ENCODE data around the gene RSPRY1. TPM values are rescaled to one million over a fixed set of nuclear protein-coding genes. Genes with fewer than 3 reads are reported as not detected.
"Not testable (repeated sequence)": the region's sequence is repeated elsewhere in the genome, so short reads cannot be mapped to it uniquely, and the experiment has no call there.

The RSPRY1 gene
- total RNA-seq, 4 donors from 2014 or later, result 28.2 to 31.8 (median 29.5) TPM

DNA sequence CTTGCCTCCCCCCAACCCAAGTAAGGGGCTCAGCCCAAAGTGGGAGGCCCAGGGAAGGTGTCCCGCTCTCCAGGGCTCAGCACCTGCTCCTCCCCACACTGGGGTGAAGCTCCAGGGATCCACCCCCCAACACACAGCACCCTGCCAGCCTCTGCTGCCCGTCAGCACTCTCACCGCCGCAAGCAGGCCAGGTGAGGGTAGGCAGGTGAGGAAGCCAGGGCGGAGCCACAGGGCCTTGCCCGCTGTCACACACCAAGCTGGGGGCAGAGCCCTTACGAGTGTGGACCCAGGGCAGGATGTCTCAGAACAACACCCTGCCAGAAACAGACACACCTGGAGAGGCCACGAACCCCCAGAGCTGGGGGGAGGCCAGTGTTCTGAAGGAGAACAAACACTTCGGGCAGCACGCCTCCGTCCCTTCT, 78.8 kb downstream of the RSPRY1 start:
- H3K9me3 ChIP-seq, result no peaks in the 10 kb centered on the region
- H3K27ac ChIP-seq, result no peak overlapping the region

GRCh38 chr16:57265850-57266530, 79.9 kb downstream of the RSPRY1 start:
- H3K27ac ChIP-seq, result peak overlapping the region in 1 of 4 donors; percentile 57
- WGBS, 2 donors (ENCODE audit: low coverage in 1 of 2), result 46 to 80% methylated on average over 4 to 9 of the region's 16 CpGs
- peaks cover 9% of the 10 kb centered on the region for H3K27me3 ChIP-seq
- H3K4me1 ChIP-seq, result peaks cover 0 to 22% (median 0%) of the 10 kb centered on the region in 3 donors
- TF ChIP-seq POLR2AphosphoS5 (IDR thresholded peaks at IDR 0.05), result no peak
- TF ChIP-seq POLR2A (IDR thresholded peaks at IDR 0.05), result no peak
- TF ChIP-seq CTCF (IDR thresholded peaks at IDR 0.05), result no peak
- TF ChIP-seq EP300 (IDR thresholded peaks at IDR 0.05), result no peak
- H3K4me3 ChIP-seq, result no peak overlapping the region
- ATAC-seq, result peak; percentile 85
- no peaks in the 10 kb centered on the region for H3K36me3 ChIP-seq
- no peaks in the 10 kb centered on the region for H3K9me3 ChIP-seq

More for the DNA sequence above, 78.8 kb downstream of the RSPRY1 start:
- no peak overlapping the region for H3K4me3 ChIP-seq
- peaks cover 4% of the 10 kb centered on the region for H3K27me3 ChIP-seq
- WGBS, 2 donors (ENCODE audit: low coverage in 1 of 2), result 94 to 100% methylated on average over 1 to 5 of the region's 11 CpGs
- TF ChIP-seq EP300 (IDR thresholded peaks at IDR 0.05) (no peak), POLR2A (IDR thresholded peaks at IDR 0.05) (no peak), CTCF (IDR thresholded peaks at IDR 0.05) (no peak)
- no peaks in the 10 kb centered on the region for H3K36me3 ChIP-seq
- H3K4me1 ChIP-seq, result peaks cover 0 to 33% (median 3%) of the 10 kb centered on the region in 3 donors
- no peak for ATAC-seq

DNA sequence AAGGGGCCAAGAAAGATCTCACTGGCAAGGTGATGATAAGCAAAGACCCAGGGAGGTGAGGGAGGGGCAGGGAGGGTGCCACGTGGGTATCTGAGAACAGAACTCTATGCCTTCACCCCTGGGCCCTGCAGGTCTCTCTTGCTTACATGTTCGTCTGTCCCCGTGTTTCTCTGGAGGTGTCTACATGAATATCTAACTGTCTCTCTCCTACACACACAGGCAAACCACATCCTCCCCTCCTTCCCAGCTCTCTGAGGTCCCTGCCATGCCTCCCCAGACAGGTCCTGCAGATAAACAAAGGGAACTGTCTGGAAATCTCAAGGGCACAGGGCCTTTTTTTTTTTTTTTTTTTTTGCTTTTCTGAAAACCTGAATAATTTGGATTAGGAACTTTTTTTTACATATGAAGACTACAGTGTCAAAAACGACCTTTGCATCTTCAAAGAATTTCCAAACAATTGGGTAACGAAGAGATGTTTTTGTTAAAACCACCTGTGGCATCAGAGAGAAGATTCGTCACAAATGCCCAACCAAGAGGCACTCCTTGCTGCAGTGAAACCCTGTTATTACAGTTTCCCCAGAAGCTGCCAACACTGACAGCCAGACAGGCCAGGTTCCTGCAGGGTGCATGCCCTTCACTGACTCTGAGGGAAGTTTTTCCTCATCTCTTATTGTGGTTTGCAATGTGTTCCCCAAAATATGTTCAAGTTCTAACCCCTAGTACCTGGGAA, 80.6 kb downstream of the RSPRY1 start:
- 30 to 36% methylated on average over 6 of the region's 6 CpGs for WGBS, 2 donors (ENCODE audit: low coverage in 1 of 2)
- Histone ChIP-seq H3K4me3 (no peak overlapping the region), H3K27me3 (peaks cover 9% of the 10 kb centered on the region), H3K36me3 (no peaks in the 10 kb centered on the region), H3K4me1 (peaks cover 0 to 18% (median 0%) of the 10 kb centered on the region in 3 donors), H3K9me3 (no peaks in the 10 kb centered on the region), H3K27ac (peak overlapping the region in 1 of 4 donors; percentile 57)
- TF ChIP-seq CTCF (IDR thresholded peaks at IDR 0.05) (no peak), EP300 (IDR thresholded peaks at IDR 0.05) (no peak), POLR2A (IDR thresholded peaks at IDR 0.05) (no peak), POLR2AphosphoS5 (IDR thresholded peaks at IDR 0.05) (no peak)
- ATAC-seq, result no peak

DNA sequence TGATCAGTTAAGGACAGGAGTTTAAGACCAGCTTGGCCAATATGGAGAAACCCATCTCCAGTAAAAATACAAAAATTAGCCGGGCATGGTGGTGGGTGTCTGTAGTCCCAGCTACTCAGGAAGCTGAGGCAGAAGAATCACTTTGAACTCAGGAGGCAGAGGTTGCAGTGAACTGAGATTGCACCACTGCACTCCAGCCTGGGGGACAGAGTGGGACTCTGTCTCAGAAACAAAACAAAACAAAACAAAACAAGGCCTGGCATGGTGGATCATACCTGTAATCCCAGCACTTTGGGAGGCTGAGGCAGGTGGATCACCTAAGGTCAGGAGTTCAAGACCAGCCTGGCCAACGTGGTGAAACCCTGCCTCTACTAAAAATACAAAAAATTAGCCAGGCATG, 81.2 kb downstream of the RSPRY1 start:
- H3K4me1 ChIP-seq, result peaks cover 0 to 18% (median 0%) of the 10 kb centered on the region in 3 donors
- not testable (repeated sequence) for ATAC-seq, H3K9me3 ChIP-seq, H3K27ac ChIP-seq, H3K4me3 ChIP-seq, H3K36me3 ChIP-seq, H3K27me3 ChIP-seq
- WGBS, 2 donors (ENCODE audit: low coverage in 1 of 2), result 43 to 86% methylated on average over 1 to 2 of the region's 2 CpGs

GRCh38 chr16:57268804-57269800, 83.0 kb downstream of the RSPRY1 start:
- WGBS, 2 donors (ENCODE audit: low coverage in 1 of 2), result 19 to 75% methylated on average over 4 to 6 of the region's 14 CpGs
- H3K27me3 ChIP-seq, result peaks cover 9% of the 10 kb centered on the region
- peaks cover 0 to 18% (median 0%) of the 10 kb centered on the region in 3 donors for H3K4me1 ChIP-seq
- H3K9me3 ChIP-seq, result no peaks in the 10 kb centered on the region
- no peak for TF ChIP-seq EP300 (IDR thresholded peaks at IDR 0.05)
- no peak for TF ChIP-seq CTCF (IDR thresholded peaks at IDR 0.05)
- TF ChIP-seq POLR2A (IDR thresholded peaks at IDR 0.05), result no peak
- TF ChIP-seq POLR2AphosphoS5 (IDR thresholded peaks at IDR 0.05), result no peak
- ATAC-seq, result no peak
- no peak overlapping the region for H3K27ac ChIP-seq
- H3K4me3 ChIP-seq, result no peak overlapping the region
- no peaks in the 10 kb centered on the region for H3K36me3 ChIP-seq

Data from gastroesophageal sphincter (tissue), 4 donors.